ENCODE data around the gene HOGA1. TPM values are rescaled to one million over a fixed set of nuclear protein-coding genes. Genes with fewer than 3 reads are reported as not detected.
"Not testable (repeated sequence)": the region's sequence is repeated elsewhere in the genome, so short reads cannot be mapped to it uniquely, and the experiment has no call there.

The HOGA1 gene
- total RNA-seq, 1 donor = 0.72 TPM

- no peak for DNase-seq (ENCODE audit: low read depth)
- TF ChIP-seq CTCF (IDR thresholded peaks at IDR 0.05; ENCODE audit: insufficient read depth, low read length) = no peak
- no peak overlapping the region for H3K4me3 ChIP-seq (ENCODE audit: low read depth, low read length)
Measured at GRCh38 chr10:97571622-97572021, 12.6 kb upstream of the HOGA1 start.

GRCh38 chr10:97572214-97572989 lies 11.8 kb upstream of the HOGA1 start, which contains the start of gene ANKRD2:
Gene ANKRD2, plus strand, starts transcription at chr10:97572779. Its CDS starts 10 bp downstream, at chr10:97572789.
- no peak within 1 kb of the TSS for H3K4me3 ChIP-seq (ENCODE audit: low read depth, low read length)
- peak; percentile 83 for DNase-seq (ENCODE audit: low read depth)
- TF ChIP-seq CTCF (IDR thresholded peaks at IDR 0.05; ENCODE audit: insufficient read depth, low read length) = peak; percentile 95

GRCh38 chr10:97573021-97573420 lies 11.2 kb upstream of the HOGA1 start:
- no peak overlapping the region for H3K4me3 ChIP-seq (ENCODE audit: low read depth, low read length)
- no peak for DNase-seq (ENCODE audit: low read depth)
- no peak for TF ChIP-seq CTCF (IDR thresholded peaks at IDR 0.05; ENCODE audit: insufficient read depth, low read length)

GRCh38 chr10:97573672-97574071 lies 10.5 kb upstream of the HOGA1 start:
- no peak overlapping the region for H3K4me3 ChIP-seq (ENCODE audit: low read depth, low read length)
- no peak for TF ChIP-seq CTCF (IDR thresholded peaks at IDR 0.05; ENCODE audit: insufficient read depth, low read length)
- no peak for DNase-seq (ENCODE audit: low read depth)

- peak; percentile 58 for DNase-seq (ENCODE audit: low read depth)
- TF ChIP-seq CTCF (IDR thresholded peaks at IDR 0.05; ENCODE audit: insufficient read depth, low read length) = no peak
- H3K4me3 ChIP-seq (ENCODE audit: low read depth, low read length) = no peak overlapping the region
Measured at GRCh38 chr10:97574374-97575126, 9.6 kb upstream of the HOGA1 start.

- H3K4me3 ChIP-seq (ENCODE audit: low read depth, low read length) = no peak overlapping the region
- no peak for DNase-seq (ENCODE audit: low read depth)
- no peak for TF ChIP-seq CTCF (IDR thresholded peaks at IDR 0.05; ENCODE audit: insufficient read depth, low read length)
Measured at GRCh38 chr10:97575127-97575668, 9.0 kb upstream of the HOGA1 start.

- H3K4me3 ChIP-seq (ENCODE audit: low read depth, low read length); DNase-seq (ENCODE audit: low read depth): not testable (repeated sequence)
Measured at GRCh38 chr10:97576487-97576886, 7.7 kb upstream of the HOGA1 start.

Measured in fibroblast of the aortic adventitia (primary cell).